H1 (cell line): ENCODE measurements around the gene RMND1. TPM values are rescaled to one million over a fixed set of nuclear protein-coding genes. Genes with fewer than 3 reads are reported as not detected.

Experiments used
- CTCF ChIA-PET: fragments of 300-600 bp; sonication (Branson Sonifier 250); formaldehyde crosslinking; loops from one replicate; lab custom pipeline; 2021; ENCODE audit not compliant: partially characterized antibody; lab: Charles Lee
- POLR2A ChIA-PET: fragments of 300-600 bp; sonication (Branson Sonifier 250); formaldehyde crosslinking; loops from one replicate; lab custom pipeline; 2021; ENCODE audit warnings: inconsistent platforms; ENCODE audit not compliant: partially characterized antibody; lab: Charles Lee
- DNase-seq, 2 experiments: peaks; one replicate each; pipeline versions ENCODE4 v3.0.0 to v3.0.0-alpha.2; 2010 to 2022; ENCODE audit warnings: low spot score in 2 of 2, low read depth in 1 of 2, mixed read lengths in 1 of 2
- FAIRE-seq: peaks from 2 replicates; lab custom pipeline; 2011; peaks lifted over from hg19 to GRCh38; lab: Jason Lieb, UNC
- H2AFZ ChIP-seq: 2 replicates; pipeline ENCODE4 v1.8.1; 2012; ENCODE audit warnings: low read length, inconsistent platforms
- H2AK5ac ChIP-seq: 2 replicates; pipeline ENCODE4 v1.6.1; 2013; ENCODE audit warnings: low read depth, low read length
- H2BK120ac ChIP-seq: replicated peaks from 2 replicates; pipeline ENCODE3; 2013; ENCODE audit warnings: low read depth, low read length, inconsistent platforms
- H2BK12ac ChIP-seq: 2 replicates; pipeline ENCODE4 v1.6.1; 2013; ENCODE audit warnings: low read depth, low read length
- H2BK15ac ChIP-seq: 2 replicates; pipeline ENCODE4 v1.6.1; 2013; ENCODE audit warnings: low read length
- H2BK20ac ChIP-seq: 2 replicates; pipeline ENCODE4 v1.6.1; 2013; ENCODE audit warnings: low read length
- H2BK5ac ChIP-seq: 2 replicates; pipeline ENCODE4 v1.6.1; 2013; ENCODE audit warnings: low read depth, low read length
- H3K14ac ChIP-seq: 2 replicates; pipeline ENCODE4 v1.6.1; 2013; ENCODE audit warnings: inconsistent platforms; ENCODE audit not compliant: insufficient read length
- H3K18ac ChIP-seq: 2 replicates; pipeline ENCODE4 v1.6.1; 2013; ENCODE audit warnings: low read length; ENCODE audit errors: extremely low read depth
- H3K23ac ChIP-seq: 2 replicates; pipeline ENCODE4 v1.6.1; 2013; ENCODE audit warnings: inconsistent platforms; ENCODE audit not compliant: insufficient read length
- H3K23me2 ChIP-seq: 2 replicates; pipeline ENCODE4 v1.6.1; 2013; ENCODE audit warnings: low read depth, low read length
- H3K27ac ChIP-seq: 2 replicates; pipeline ENCODE4 v1.6.1; 2011; ENCODE audit warnings: low read depth, low read length, inconsistent platforms
- H3K27me3 ChIP-seq, 4 experiments: replicated peaks in 1 of 4; 1 replicate in 1 of 4; 2 replicates in 3 of 4; pipeline versions ENCODE4 v1.6.1 to v1.8.1; 2011 to 2013; ENCODE audit warnings: low read length in 3 of 4, mild to moderate bottlenecking in 3 of 4, inconsistent platforms in 2 of 4, mixed read lengths in 2 of 4, moderate library complexity in 1 of 4; ENCODE audit not compliant: control insufficient read depth in 3 of 4, insufficient read depth in 3 of 4; ENCODE audit errors: extremely low read depth in 1 of 4
- H3K36me3 ChIP-seq, 4 experiments: 2 replicates each; pipeline versions ENCODE4 v1.6.1 to v1.8.1; 2011 to 2013; ENCODE audit warnings: mild to moderate bottlenecking in 4 of 4, low read length in 3 of 4, moderate library complexity in 2 of 4, control low read depth in 1 of 4, inconsistent platforms in 1 of 4; ENCODE audit not compliant: insufficient read depth in 4 of 4, control insufficient read depth in 2 of 4
- H3K4ac ChIP-seq: replicated peaks from 2 replicates; pipeline ENCODE3; 2013; ENCODE audit warnings: low read length, low read depth, mixed read lengths, inconsistent platforms; ENCODE audit not compliant: insufficient read length
- H3K4me1 ChIP-seq, 4 experiments: replicated peaks in 1 of 4; 1 replicate in 1 of 4; 2 replicates in 3 of 4; pipeline versions ENCODE4 v1.6.1 to v1.8.1; 2011 to 2013; ENCODE audit warnings: low read length in 3 of 4, inconsistent platforms in 2 of 4, mixed read lengths in 1 of 4; ENCODE audit not compliant: insufficient read depth in 4 of 4, control insufficient read depth in 3 of 4
- H3K4me2 ChIP-seq, 2 experiments: 2 replicates each; pipeline versions ENCODE4 v1.6.1 to v1.8.1; 2011 to 2013; ENCODE audit warnings: low read depth in 2 of 2, low read length in 2 of 2, control low read depth in 1 of 2, inconsistent platforms in 1 of 2, mild to moderate bottlenecking in 1 of 2; ENCODE audit not compliant: insufficient read depth in 1 of 2
- H3K4me3 ChIP-seq, 4 experiments: fragments of 200-600, 300-600 bp in 1 of 4; sonication (generic), shearing (Covaris generic), sonication (Bioruptor Twin) in 1 of 4; 2 replicates each; pipeline versions ENCODE4 v1.5.1 to v1.8.1; 2011 to 2016; ENCODE audit warnings: low read length in 4 of 4, low read depth in 3 of 4, control low read depth in 2 of 4, inconsistent platforms in 2 of 4, mild to moderate bottlenecking in 2 of 4, mixed read lengths in 1 of 4, moderate library complexity in 1 of 4; ENCODE audit not compliant: insufficient read depth in 2 of 4; ENCODE audit errors: extremely low read depth in 1 of 4
- H3K56ac ChIP-seq: replicated peaks from 2 replicates; pipeline ENCODE3; 2013; ENCODE audit warnings: low read depth, mild to moderate bottlenecking, mixed read lengths, low read length, inconsistent platforms; ENCODE audit not compliant: insufficient read length
- H3K79me1 ChIP-seq: 2 replicates; pipeline ENCODE4 v1.6.1; 2013; ENCODE audit warnings: low read depth, low read length, control low read depth
- H3K79me2 ChIP-seq, 2 experiments: 2 replicates each; pipeline versions ENCODE4 v1.6.1 to v1.8.1; 2012 to 2013; ENCODE audit warnings: low read length in 2 of 2, mild to moderate bottlenecking in 2 of 2, inconsistent platforms in 1 of 2; ENCODE audit not compliant: insufficient read depth in 2 of 2, control insufficient read depth in 1 of 2
- H3K9ac ChIP-seq, 4 experiments: replicated peaks in 1 of 4; 1 replicate in 1 of 4; 2 replicates in 3 of 4; pipeline versions ENCODE4 v1.6.1 to v1.8.1; 2011 to 2013; ENCODE audit warnings: low read depth in 3 of 4, low read length in 3 of 4, control low read depth in 2 of 4, mild to moderate bottlenecking in 2 of 4, moderate library complexity in 2 of 4, inconsistent platforms in 1 of 4; ENCODE audit errors: extremely low read depth in 1 of 4
- H3K9me3 ChIP-seq, 2 experiments: 2 replicates each; pipeline versions ENCODE4 v1.6.1 to v1.8.1; 2012 to 2013; ENCODE audit warnings: mild to moderate bottlenecking in 2 of 2, moderate library complexity in 2 of 2, control low read depth in 1 of 2, inconsistent platforms in 1 of 2, low read depth in 1 of 2, low read length in 1 of 2, mixed read lengths in 1 of 2; ENCODE audit not compliant: insufficient read depth in 2 of 2
- H4K20me1 ChIP-seq, 2 experiments: replicated peaks in 1 of 2; 2 replicates each; pipeline versions ENCODE3 to v1.8.1; 2011 to 2013; ENCODE audit warnings: inconsistent platforms in 2 of 2, low read length in 2 of 2, mild to moderate bottlenecking in 1 of 2; ENCODE audit not compliant: insufficient read depth in 2 of 2, control insufficient read depth in 1 of 2
- H4K5ac ChIP-seq: 2 replicates; pipeline ENCODE4 v1.6.1; 2013; ENCODE audit warnings: low read length, low read depth, mixed read lengths, inconsistent platforms; ENCODE audit not compliant: insufficient read length
- H4K8ac ChIP-seq: 2 replicates; pipeline ENCODE4 v1.8.0; 2013; ENCODE audit warnings: mild to moderate bottlenecking, moderate library complexity, low read length, inconsistent platforms; ENCODE audit not compliant: insufficient read depth; ENCODE audit errors: extremely low read depth
- H4K91ac ChIP-seq: replicated peaks from 2 replicates; pipeline ENCODE3; 2013; ENCODE audit warnings: low read length, mixed read lengths, inconsistent platforms; ENCODE audit not compliant: insufficient read length
- ASH2L ChIP-seq: fragments of 200-600, 300-600 bp; sonication (generic); IDR thresholded peaks from one replicate; pipeline ENCODE4 v1.7.1; 2017; ENCODE audit warnings: low read length
- BRCA1 ChIP-seq: IDR thresholded peaks from 2 replicates; pipeline ENCODE4 v1.6.1; 2012; ENCODE audit warnings: low read depth, low read length, improper control_type of control experiment
- CBX8 ChIP-seq: fragments of 300-800, 300-1000 bp; sonication (generic); IDR thresholded peaks from 2 replicates; pipeline ENCODE4 v1.7.1; 2016; ENCODE audit warnings: low read depth, low read length, borderline replicate concordance
- CHD2 ChIP-seq: IDR thresholded peaks from 2 replicates; pipeline ENCODE4 v1.6.1; 2012; ENCODE audit warnings: low read length, improper control_type of control experiment
- FOSL1 ChIP-seq: IDR thresholded peaks from 2 replicates; pipeline ENCODE4 v1.6.1; 2011; ENCODE audit warnings: mild to moderate bottlenecking, low read depth, low read length, moderate library complexity; ENCODE audit not compliant: insufficient read depth
- KDM1A ChIP-seq: fragments of 200-600, 300-600 bp; sonication (generic); IDR thresholded peaks from 2 replicates; pipeline ENCODE4 v1.7.1; 2016; ENCODE audit warnings: mild to moderate bottlenecking, low read length, borderline replicate concordance
- NRF1 ChIP-seq: IDR thresholded peaks from 2 replicates; pipeline ENCODE4 v1.6.1; 2011; ENCODE audit warnings: mild to moderate bottlenecking, low read depth, low read length, improper control_type of control experiment
- RAD21 ChIP-seq, 2 experiments: IDR thresholded peaks in 1 of 2; conservative IDR thresholded peaks in 1 of 2; 2 replicates each; pipeline ENCODE4 v1.6.1; 2011; ENCODE audit warnings: low read depth in 2 of 2, low read length in 2 of 2, improper control_type of control experiment in 1 of 2, inconsistent platforms in 1 of 2, mild to moderate bottlenecking in 1 of 2, moderate library complexity in 1 of 2
- SP2 ChIP-seq: IDR thresholded peaks from 2 replicates; pipeline ENCODE4 v1.6.1; 2012; ENCODE audit warnings: mild to moderate bottlenecking, low read length, inconsistent platforms
- TAF7 ChIP-seq: optimal IDR thresholded peaks from 2 replicates; pipeline ENCODE3; 2011; ENCODE audit warnings: low read depth, mild to moderate bottlenecking, inconsistent platforms, low read length, moderate library complexity, borderline replicate concordance
- TCF12 ChIP-seq: IDR thresholded peaks from 2 replicates; pipeline ENCODE4 v1.6.1; 2011; ENCODE audit warnings: low read depth, mild to moderate bottlenecking, low read length
- WGBS, 2 experiments: shearing (Covaris generic) in 1 of 2; methylation state at CpG; one replicate each; pipeline versions ENCODE4 v1.1.6 to v1.1.7; 2013 to 2015; ENCODE audit warnings: low lambda C conversion rate in 2 of 2, mixed read lengths in 2 of 2, inconsistent platforms in 1 of 2, low coverage in 1 of 2, missing lambda C conversion rate in 1 of 2; ENCODE audit not compliant: insufficient replicate concordance in 2 of 2, insufficient coverage in 1 of 2, insufficient read length in 1 of 2; ENCODE audit errors: extremely low coverage in 1 of 2, missing lambda C conversion rate in 1 of 2; 5-methylcytosine and 5-hydroxymethylcytosine counted together
- polyA plus RNA-seq, 7 experiments: library from polyadenylated mRNA; depleted of rRNA in 3 of 7; stranded (reverse) in 5 of 7; unstranded in 2 of 7; fragments of >200 nt in 5 of 7; fragments of 200-250 nt in 2 of 7; gene quantifications; 1 replicate in 5 of 7; 2 replicates in 1 of 7; 4 replicates in 1 of 7; pipeline versions ENCODE4 v1.2.1 to v1.2.3, GENCODE V29; 2011 to 2013; ENCODE audit warnings: missing spikeins in 2 of 7, mixed read lengths in 2 of 7
- total RNA-seq: library from RNA; stranded (reverse); fragmentation: NEBNext Ultra II Directional; extraction: Animal tissue kit (Norgen Biotek cat#: 25700); gene quantifications from 2 replicates; pipeline ENCODE4 v1.2.1, GENCODE V29; 2021
- TF ChIP-seq, protein P1 (sequence below), 3 experiments: IDR thresholded peaks; 1 replicate in 2 of 3; 2 replicates in 1 of 3; pipeline versions ENCODE4 v1.5.1 to v1.6.1; 2011; ENCODE audit warnings: low read length in 3 of 3, mild to moderate bottlenecking in 3 of 3, inconsistent platforms in 2 of 3, low read depth in 1 of 3, moderate library complexity in 1 of 3; ENCODE audit not compliant: insufficient read depth in 1 of 3; ENCODE audit errors: control extremely low read depth in 1 of 3

Gene RMND1
- total and polyA plus RNA-seq, 2 of the 8 experiments (the other 6 are each of a cell fraction or from before 2014, with no cell fraction given) = 7.3 to 21.9 TPM

DNA sequence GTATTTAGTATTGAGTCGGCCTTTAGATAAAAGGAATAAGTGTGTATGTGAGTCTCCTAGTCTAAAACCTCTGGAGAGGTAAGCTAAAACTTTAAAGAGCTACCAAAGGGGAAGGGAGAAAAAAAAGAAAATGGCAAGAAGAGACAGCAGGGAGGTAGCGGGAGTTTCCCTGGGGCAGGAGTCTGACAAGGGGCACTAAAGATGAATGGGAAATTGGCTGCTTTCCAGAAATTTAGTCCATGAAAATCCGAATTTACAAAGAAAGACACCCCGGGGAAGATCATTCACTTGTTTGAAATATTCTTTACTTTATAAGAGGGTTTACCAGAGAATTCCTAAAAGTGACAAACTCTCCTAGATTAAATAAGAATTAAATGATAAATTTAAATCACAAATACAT, 19.3 kb downstream of the RMND1 start:
- Histone ChIP-seq H2BK5ac (no peak overlapping the region), H3K9ac (no peak overlapping the region), H4K20me1 (peaks cover 3 to 6% of the 10 kb centered on the region in 2 experiments), H2BK12ac (no peak overlapping the region), H3K4me3 (no peak overlapping the region), H2BK15ac (no peak overlapping the region), H3K9me3 (no peaks in the 10 kb centered on the region), H4K91ac (no peak overlapping the region), H2BK120ac (no peak overlapping the region), H3K56ac (no peak overlapping the region), H3K23me2 (no peaks in the 10 kb centered on the region), H3K18ac (no peak overlapping the region), H2AK5ac (no peak overlapping the region), H3K23ac (no peak overlapping the region), H3K4ac (no peak overlapping the region), H4K5ac (no peak overlapping the region), H3K14ac (no peak overlapping the region), H2BK20ac (no peak overlapping the region), H4K8ac (no peak overlapping the region), H3K79me1 (no peaks in the 10 kb centered on the region; the same call in 1 of the 2 replicates), H3K4me2 (no peak overlapping the region), H3K4me1 (no peaks in the 10 kb centered on the region), H3K27ac (no peak overlapping the region), H3K36me3 (peaks cover 3 to 56% (median 27%) of the 10 kb centered on the region in 4 experiments; a peak in 7 of 8 replicates), H3K27me3 (no peaks in the 10 kb centered on the region), H3K79me2 (peaks cover 0 to 11% of the 10 kb centered on the region in 2 experiments; a peak in 2 of 4 replicates), H2AFZ (no peak overlapping the region)
- FAIRE-seq (no peak), DNase-seq (no peak)
- 92% methylated on average over 4 of the region's 4 CpGs; no CpG with 5 or more reads in 1 of the 2 experiments for WGBS, 2 experiments
- ChIA-PET POLR2A (no interaction called here), CTCF (interaction anchor here (1.9 kb wide), 1 partner anchor 27 kb away, joined by 7 read pairs; no protein-coding TSS in a partner anchor)
- no peak for TF ChIP-seq RAD21 (IDR thresholded peaks at IDR 0.05 in 1 of 2, conservative IDR thresholded peaks at IDR 0.05 in 1 of 2; ENCODE audit: low read depth in 2 of 2, low read length in 2 of 2)
- no peak for TF ChIP-seq TCF12
- no peak for TF ChIP-seq KDM1A
- no peak for TF ChIP-seq ASH2L
- no peak for TF ChIP-seq BRCA1
- TF ChIP-seq NRF1 = no peak
- no peak for TF ChIP-seq SP2
- no peak for TF ChIP-seq FOSL1
- no peak for TF ChIP-seq CBX8
- no peak for TF ChIP-seq CHD2
- TF ChIP-seq, protein P1, sequence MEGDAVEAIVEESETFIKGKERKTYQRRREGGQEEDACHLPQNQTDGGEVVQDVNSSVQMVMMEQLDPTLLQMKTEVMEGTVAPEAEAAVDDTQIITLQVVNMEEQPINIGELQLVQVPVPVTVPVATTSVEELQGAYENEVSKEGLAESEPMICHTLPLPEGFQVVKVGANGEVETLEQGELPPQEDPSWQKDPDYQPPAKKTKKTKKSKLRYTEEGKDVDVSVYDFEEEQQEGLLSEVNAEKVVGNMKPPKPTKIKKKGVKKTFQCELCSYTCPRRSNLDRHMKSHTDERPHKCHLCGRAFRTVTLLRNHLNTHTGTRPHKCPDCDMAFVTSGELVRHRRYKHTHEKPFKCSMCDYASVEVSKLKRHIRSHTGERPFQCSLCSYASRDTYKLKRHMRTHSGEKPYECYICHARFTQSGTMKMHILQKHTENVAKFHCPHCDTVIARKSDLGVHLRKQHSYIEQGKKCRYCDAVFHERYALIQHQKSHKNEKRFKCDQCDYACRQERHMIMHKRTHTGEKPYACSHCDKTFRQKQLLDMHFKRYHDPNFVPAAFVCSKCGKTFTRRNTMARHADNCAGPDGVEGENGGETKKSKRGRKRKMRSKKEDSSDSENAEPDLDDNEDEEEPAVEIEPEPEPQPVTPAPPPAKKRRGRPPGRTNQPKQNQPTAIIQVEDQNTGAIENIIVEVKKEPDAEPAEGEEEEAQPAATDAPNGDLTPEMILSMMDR (IDR thresholded peaks at IDR 0.05; ENCODE audit: control extremely low read depth in 1 of 3, insufficient read depth in 1 of 3, low read depth in 1 of 3, low read length in 3 of 3) = no peak
- TF ChIP-seq TAF7 = no peak
